WTC11 (cell line): ENCODE measurements around the gene HSD11B1L.

Experiments used
- CBFB ChIP-seq: sonication (generic); formaldehyde crosslinking; IDR thresholded peaks from 2 replicates; pipeline ENCODE4 v1.8.1; 2022; ENCODE audit warnings: mild to moderate bottlenecking, low read depth, missing genetic modification reagents
- ESRRA ChIP-seq: sonication (generic); formaldehyde crosslinking; IDR thresholded peaks from 2 replicates; pipeline ENCODE4 v1.8.1; 2022; ENCODE audit warnings: mild to moderate bottlenecking, missing genetic modification reagents, borderline replicate concordance
- RELA ChIP-seq: sonication (generic); formaldehyde crosslinking; IDR thresholded peaks from 2 replicates; pipeline ENCODE4 v1.8.1; 2022; ENCODE audit warnings: missing genetic modification reagents, mild to moderate bottlenecking, borderline replicate concordance
- SP1 ChIP-seq: sonication (generic); formaldehyde crosslinking; conservative IDR thresholded peaks from 2 replicates; pipeline ENCODE4 v1.8.1; 2022; ENCODE audit warnings: missing genetic modification reagents
- ZNF263 ChIP-seq: sonication (generic); formaldehyde crosslinking; IDR thresholded peaks from 2 replicates; pipeline ENCODE4 v1.8.1; 2022; ENCODE audit warnings: low read depth, mild to moderate bottlenecking, moderate library complexity, missing genetic modification reagents
- ZNF423 ChIP-seq: fragments of 250-450 bp; sonication (Bioruptor Pico); IDR thresholded peaks from 2 replicates; pipeline ENCODE4 v2.1.2; 2022; ENCODE audit warnings: mild to moderate bottlenecking, moderate library complexity
- TF ChIP-seq, protein P1 (sequence below): fragments of 200-600 bp; IDR thresholded peaks from 2 replicates; pipeline ENCODE4 v1.8.0; 2022; ENCODE audit warnings: antibody characterized with exemption
- TF ChIP-seq, protein P2 (sequence below): sonication (generic); formaldehyde crosslinking; conservative IDR thresholded peaks from 2 replicates; pipeline ENCODE4 v1.8.1; 2022; ENCODE audit warnings: mild to moderate bottlenecking, missing genetic modification reagents
- TF ChIP-seq, protein P3 (sequence below): sonication (generic); formaldehyde crosslinking; IDR thresholded peaks from 2 replicates; pipeline ENCODE4 v1.8.1; 2022; ENCODE audit warnings: missing genetic modification reagents, borderline replicate concordance
- TF ChIP-seq, protein P4 (sequence below): sonication (generic); formaldehyde crosslinking; IDR thresholded peaks from 2 replicates; pipeline ENCODE4 v1.8.1; 2023; ENCODE audit warnings: mild to moderate bottlenecking, missing genetic modification reagents
- TF ChIP-seq, protein P5 (sequence below): sonication (generic); formaldehyde crosslinking; IDR thresholded peaks from 2 replicates; pipeline ENCODE4 v1.8.1; 2023; ENCODE audit warnings: mild to moderate bottlenecking, missing genetic modification reagents, borderline replicate concordance
- TF ChIP-seq, protein P6 (sequence below): sonication (generic); formaldehyde crosslinking; IDR thresholded peaks from 2 replicates; pipeline ENCODE4 v1.8.0; 2022; ENCODE audit warnings: mild to moderate bottlenecking, missing genetic modification reagents
- TF ChIP-seq, protein P7 (sequence below): sonication (generic); formaldehyde crosslinking; IDR thresholded peaks from 2 replicates; pipeline ENCODE4 v1.8.0; 2022; ENCODE audit warnings: mild to moderate bottlenecking, missing genetic modification reagents

DNA sequence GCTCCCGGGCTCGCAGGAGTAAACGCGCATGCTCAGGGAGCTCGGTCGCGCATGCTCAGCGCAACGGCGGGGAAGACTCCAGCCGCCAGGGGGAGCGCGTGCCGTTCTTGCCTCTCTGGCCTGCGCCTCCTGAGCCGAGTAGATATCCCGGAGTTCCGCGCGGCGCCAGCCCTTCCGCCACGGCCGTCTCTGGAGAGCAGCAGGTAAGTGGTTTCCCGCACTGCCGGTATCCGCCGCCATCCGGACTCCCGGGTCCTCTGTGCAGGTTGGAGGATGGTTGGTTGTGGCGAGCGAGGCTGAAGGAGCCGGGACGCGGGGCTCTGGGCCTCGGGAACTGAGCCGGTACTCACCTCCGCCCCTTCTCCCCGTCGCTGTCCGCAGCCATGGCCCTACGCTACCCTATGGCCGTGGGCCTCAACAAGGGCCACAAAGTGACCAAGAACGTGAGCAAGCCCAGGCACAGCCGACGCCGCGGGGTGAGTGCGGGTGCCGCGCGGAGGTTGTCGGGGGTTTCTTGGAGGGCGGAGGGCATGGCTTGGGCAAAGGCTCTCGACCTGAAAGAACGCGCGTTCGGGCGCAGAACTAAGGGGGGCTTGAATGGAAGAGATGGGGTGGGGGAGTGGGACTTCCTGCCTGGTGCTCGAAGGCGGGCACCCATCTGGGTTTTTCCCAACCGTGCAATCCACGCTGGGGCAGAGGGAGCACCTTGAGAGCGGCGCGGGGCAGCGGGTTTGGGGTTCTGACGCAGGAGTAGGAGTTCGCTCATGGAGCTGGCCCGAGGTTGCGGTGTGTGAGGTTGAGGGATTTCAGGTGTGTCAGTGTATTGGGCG lies 9.5 kb downstream of the HSD11B1L start, which contains the start of gene RPL36:
- TF ChIP-seq CBFB (CRISPR knock-in tag) (no peak), ZNF423 (CRISPR knock-in tag) (no peak), ZNF263 (CRISPR knock-in tag) (no peak), ESRRA (CRISPR knock-in tag) (peak; percentile 48; the same call in 1 of the 2 replicates), SP1 (peak; percentile 76), RELA (no peak; the same call in 1 of the 2 replicates)
- TF ChIP-seq, protein P1, sequence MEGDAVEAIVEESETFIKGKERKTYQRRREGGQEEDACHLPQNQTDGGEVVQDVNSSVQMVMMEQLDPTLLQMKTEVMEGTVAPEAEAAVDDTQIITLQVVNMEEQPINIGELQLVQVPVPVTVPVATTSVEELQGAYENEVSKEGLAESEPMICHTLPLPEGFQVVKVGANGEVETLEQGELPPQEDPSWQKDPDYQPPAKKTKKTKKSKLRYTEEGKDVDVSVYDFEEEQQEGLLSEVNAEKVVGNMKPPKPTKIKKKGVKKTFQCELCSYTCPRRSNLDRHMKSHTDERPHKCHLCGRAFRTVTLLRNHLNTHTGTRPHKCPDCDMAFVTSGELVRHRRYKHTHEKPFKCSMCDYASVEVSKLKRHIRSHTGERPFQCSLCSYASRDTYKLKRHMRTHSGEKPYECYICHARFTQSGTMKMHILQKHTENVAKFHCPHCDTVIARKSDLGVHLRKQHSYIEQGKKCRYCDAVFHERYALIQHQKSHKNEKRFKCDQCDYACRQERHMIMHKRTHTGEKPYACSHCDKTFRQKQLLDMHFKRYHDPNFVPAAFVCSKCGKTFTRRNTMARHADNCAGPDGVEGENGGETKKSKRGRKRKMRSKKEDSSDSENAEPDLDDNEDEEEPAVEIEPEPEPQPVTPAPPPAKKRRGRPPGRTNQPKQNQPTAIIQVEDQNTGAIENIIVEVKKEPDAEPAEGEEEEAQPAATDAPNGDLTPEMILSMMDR, result peak; percentile 84
- TF ChIP-seq, protein P2, sequence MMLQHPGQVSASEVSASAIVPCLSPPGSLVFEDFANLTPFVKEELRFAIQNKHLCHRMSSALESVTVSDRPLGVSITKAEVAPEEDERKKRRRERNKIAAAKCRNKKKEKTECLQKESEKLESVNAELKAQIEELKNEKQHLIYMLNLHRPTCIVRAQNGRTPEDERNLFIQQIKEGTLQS (CRISPR knock-in tag), result no peak
- TF ChIP-seq, protein P3, sequence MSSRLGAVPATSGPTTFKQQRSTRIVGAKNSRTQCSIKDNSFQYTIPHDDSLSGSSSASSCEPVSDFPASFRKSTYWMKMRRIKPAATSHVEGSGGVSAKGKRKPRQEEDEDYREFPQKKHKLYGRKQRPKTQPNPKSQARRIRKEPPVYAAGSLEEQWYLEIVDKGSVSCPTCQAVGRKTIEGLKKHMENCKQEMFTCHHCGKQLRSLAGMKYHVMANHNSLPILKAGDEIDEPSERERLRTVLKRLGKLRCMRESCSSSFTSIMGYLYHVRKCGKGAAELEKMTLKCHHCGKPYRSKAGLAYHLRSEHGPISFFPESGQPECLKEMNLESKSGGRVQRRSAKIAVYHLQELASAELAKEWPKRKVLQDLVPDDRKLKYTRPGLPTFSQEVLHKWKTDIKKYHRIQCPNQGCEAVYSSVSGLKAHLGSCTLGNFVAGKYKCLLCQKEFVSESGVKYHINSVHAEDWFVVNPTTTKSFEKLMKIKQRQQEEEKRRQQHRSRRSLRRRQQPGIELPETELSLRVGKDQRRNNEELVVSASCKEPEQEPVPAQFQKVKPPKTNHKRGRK, result no peak
- TF ChIP-seq, protein P4, sequence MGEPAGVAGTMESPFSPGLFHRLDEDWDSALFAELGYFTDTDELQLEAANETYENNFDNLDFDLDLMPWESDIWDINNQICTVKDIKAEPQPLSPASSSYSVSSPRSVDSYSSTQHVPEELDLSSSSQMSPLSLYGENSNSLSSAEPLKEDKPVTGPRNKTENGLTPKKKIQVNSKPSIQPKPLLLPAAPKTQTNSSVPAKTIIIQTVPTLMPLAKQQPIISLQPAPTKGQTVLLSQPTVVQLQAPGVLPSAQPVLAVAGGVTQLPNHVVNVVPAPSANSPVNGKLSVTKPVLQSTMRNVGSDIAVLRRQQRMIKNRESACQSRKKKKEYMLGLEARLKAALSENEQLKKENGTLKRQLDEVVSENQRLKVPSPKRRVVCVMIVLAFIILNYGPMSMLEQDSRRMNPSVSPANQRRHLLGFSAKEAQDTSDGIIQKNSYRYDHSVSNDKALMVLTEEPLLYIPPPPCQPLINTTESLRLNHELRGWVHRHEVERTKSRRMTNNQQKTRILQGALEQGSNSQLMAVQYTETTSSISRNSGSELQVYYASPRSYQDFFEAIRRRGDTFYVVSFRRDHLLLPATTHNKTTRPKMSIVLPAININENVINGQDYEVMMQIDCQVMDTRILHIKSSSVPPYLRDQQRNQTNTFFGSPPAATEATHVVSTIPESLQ (CRISPR knock-in tag), result no peak
- TF ChIP-seq, protein P5, sequence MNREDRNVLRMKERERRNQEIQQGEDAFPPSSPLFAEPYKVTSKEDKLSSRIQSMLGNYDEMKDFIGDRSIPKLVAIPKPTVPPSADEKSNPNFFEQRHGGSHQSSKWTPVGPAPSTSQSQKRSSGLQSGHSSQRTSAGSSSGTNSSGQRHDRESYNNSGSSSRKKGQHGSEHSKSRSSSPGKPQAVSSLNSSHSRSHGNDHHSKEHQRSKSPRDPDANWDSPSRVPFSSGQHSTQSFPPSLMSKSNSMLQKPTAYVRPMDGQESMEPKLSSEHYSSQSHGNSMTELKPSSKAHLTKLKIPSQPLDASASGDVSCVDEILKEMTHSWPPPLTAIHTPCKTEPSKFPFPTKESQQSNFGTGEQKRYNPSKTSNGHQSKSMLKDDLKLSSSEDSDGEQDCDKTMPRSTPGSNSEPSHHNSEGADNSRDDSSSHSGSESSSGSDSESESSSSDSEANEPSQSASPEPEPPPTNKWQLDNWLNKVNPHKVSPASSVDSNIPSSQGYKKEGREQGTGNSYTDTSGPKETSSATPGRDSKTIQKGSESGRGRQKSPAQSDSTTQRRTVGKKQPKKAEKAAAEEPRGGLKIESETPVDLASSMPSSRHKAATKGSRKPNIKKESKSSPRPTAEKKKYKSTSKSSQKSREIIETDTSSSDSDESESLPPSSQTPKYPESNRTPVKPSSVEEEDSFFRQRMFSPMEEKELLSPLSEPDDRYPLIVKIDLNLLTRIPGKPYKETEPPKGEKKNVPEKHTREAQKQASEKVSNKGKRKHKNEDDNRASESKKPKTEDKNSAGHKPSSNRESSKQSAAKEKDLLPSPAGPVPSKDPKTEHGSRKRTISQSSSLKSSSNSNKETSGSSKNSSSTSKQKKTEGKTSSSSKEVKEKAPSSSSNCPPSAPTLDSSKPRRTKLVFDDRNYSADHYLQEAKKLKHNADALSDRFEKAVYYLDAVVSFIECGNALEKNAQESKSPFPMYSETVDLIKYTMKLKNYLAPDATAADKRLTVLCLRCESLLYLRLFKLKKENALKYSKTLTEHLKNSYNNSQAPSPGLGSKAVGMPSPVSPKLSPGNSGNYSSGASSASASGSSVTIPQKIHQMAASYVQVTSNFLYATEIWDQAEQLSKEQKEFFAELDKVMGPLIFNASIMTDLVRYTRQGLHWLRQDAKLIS (CRISPR knock-in tag), result no peak
- TF ChIP-seq, protein P6, sequence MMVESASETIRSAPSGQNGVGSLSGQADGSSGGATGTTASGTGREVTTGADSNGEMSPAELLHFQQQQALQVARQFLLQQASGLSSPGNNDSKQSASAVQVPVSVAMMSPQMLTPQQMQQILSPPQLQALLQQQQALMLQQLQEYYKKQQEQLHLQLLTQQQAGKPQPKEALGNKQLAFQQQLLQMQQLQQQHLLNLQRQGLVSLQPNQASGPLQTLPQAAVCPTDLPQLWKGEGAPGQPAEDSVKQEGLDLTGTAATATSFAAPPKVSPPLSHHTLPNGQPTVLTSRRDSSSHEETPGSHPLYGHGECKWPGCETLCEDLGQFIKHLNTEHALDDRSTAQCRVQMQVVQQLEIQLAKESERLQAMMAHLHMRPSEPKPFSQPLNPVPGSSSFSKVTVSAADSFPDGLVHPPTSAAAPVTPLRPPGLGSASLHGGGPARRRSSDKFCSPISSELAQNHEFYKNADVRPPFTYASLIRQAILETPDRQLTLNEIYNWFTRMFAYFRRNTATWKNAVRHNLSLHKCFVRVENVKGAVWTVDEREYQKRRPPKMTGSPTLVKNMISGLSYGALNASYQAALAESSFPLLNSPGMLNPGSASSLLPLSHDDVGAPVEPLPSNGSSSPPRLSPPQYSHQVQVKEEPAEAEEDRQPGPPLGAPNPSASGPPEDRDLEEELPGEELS, result peak; percentile 38; the same call in 1 of the 2 replicates
- TF ChIP-seq, protein P7, sequence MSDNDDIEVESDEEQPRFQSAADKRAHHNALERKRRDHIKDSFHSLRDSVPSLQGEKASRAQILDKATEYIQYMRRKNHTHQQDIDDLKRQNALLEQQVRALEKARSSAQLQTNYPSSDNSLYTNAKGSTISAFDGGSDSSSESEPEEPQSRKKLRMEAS (CRISPR knock-in tag), result peak; percentile 95
